ENCODE results near the gene PTPN3. TPM values are rescaled to one million over a fixed set of nuclear protein-coding genes. Genes with fewer than 3 reads are reported as not detected.

The PTPN3 gene
- total and polyA plus RNA-seq, 9 of the 15 experiments (the other 6 are each of a cell fraction or from before 2014, with no cell fraction given), result 0.02 TPM; not detected in 8

GRCh38 chr9:109519366-109519765 is 21.3 kb upstream of the PTPN3 start:
- DNase-seq (ENCODE audit: extremely low read depth in 1 of 4, low spot score in 3 of 4), result no peak
- no peaks in the 10 kb centered on the region for H3K9me3 ChIP-seq (replicated peaks; ENCODE audit: control insufficient read depth, insufficient read depth, low read depth, low read length)
- 0% methylated on average over 5 of the region's 5 CpGs for WGBS (ENCODE audit: insufficient coverage, low coverage, missing lambda C conversion rate)
- ATAC-seq, result no peak
- H3K4me2 ChIP-seq (ENCODE audit: insufficient read depth, low read length), result no peak overlapping the region
- no peak overlapping the region for H3K9ac ChIP-seq (ENCODE audit: insufficient read depth in 1 of 2, low read depth in 2 of 2, low read length in 2 of 2)
- H3K4me3 ChIP-seq, result no peak overlapping the region
- CTCF ChIA-PET (ENCODE audit: low intra/inter-chr PET ratio), result interaction anchor here (0.6 kb wide), 1 partner anchor 77 kb away, joined by 3 read pairs; no protein-coding TSS in a partner anchor
- no peaks in the 10 kb centered on the region; a peak in 1 of 5 replicates for H3K27me3 ChIP-seq (ENCODE audit: control insufficient read depth in 2 of 2, insufficient read depth in 2 of 2, low read length in 2 of 2)
- no peaks in the 10 kb centered on the region for H3K9me1 ChIP-seq (ENCODE audit: control insufficient read depth, insufficient read depth, low read length)
- intact Hi-C loops (cut with micrococcal nuclease), result no loop called here
- H3K36me3 ChIP-seq (ENCODE audit: control insufficient read depth, insufficient read depth, low read length), result no peaks in the 10 kb centered on the region
- TF ChIP-seq TCF7L2 (IDR thresholded peaks at IDR 0.05; ENCODE audit: low read depth, low read length) (no peak), MCM7 (IDR thresholded peaks at IDR 0.05) (no peak), MYNN (IDR thresholded peaks at IDR 0.05) (no peak), MYNN (CRISPR knock-in tag; IDR thresholded peaks at IDR 0.05) (no peak), ZNF444 (CRISPR knock-in tag; IDR thresholded peaks at IDR 0.05) (no peak), ZBTB12 (CRISPR knock-in tag; IDR thresholded peaks at IDR 0.05) (no peak)
- H2AFZ ChIP-seq (ENCODE audit: low read depth, low read length), result no peak overlapping the region
- POLR2A ChIA-PET, result no interaction called here
- H3K79me2 ChIP-seq (ENCODE audit: control insufficient read depth, insufficient read depth, low read length), result no peaks in the 10 kb centered on the region
- in situ Hi-C loops (cut with MboI), result no loop called here
- no peaks in the 10 kb centered on the region for H4K20me1 ChIP-seq (replicated peaks; ENCODE audit: control insufficient read depth, insufficient read depth, low read length)
- FAIRE-seq, result no peak
- no TSS peak for BruUV-seq (replicated peaks)
- no peak overlapping the region for H3K27ac ChIP-seq (ENCODE audit: extremely low read depth, low read depth, low read length)
- no peaks in the 10 kb centered on the region for H3K4me1 ChIP-seq (replicated peaks in 1 of 2; ENCODE audit: control insufficient read depth in 2 of 2, insufficient read depth in 2 of 2, low read length in 2 of 2)
